Dedifferentiated amniotic fluid mesenchymal stem cell (primary cell): Measurements from ENCODE around the gene CHKB.

Experiments used
- DNase-seq: peaks from one replicate; pipeline ENCODE4 v3.0.0-alpha.2; 2016; ENCODE audit errors: extremely low spot score

The CHKB gene

GRCh38 chr22:50599816-50600455 lies 17.3 kb upstream of the CHKB start:
- DNase-seq = no peak

- DNase-seq = no peak
These were observed 14.4 kb upstream of the CHKB start for GRCh38 chr22:50597097-50597496.

GRCh38 chr22:50595189-50595588 lies 12.5 kb upstream of the CHKB start:
- no peak for DNase-seq

- DNase-seq = no peak
These were observed 4.8 kb upstream of the CHKB start for GRCh38 chr22:50587407-50587806.

DNA sequence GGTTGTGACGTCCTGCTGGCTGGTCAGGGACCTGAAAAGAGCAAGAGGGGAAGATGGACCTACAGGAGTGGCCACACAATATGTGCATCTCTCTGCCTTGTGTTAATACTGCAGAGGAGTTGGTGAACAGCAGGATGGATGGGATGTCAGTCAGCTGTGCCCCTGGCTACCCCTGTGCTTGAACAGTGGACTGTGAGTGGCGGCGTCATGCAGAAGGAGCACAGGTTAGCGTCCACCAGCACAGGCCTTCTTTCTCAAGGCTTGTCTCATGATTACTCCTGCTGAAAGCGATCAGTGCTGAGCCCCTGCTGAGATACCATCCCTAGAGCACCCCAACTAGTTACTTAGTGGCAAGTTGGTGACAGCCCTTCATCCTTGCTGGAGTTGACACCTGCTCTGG lies 3.8 kb upstream of the CHKB start:
- no peak for DNase-seq

DNA sequence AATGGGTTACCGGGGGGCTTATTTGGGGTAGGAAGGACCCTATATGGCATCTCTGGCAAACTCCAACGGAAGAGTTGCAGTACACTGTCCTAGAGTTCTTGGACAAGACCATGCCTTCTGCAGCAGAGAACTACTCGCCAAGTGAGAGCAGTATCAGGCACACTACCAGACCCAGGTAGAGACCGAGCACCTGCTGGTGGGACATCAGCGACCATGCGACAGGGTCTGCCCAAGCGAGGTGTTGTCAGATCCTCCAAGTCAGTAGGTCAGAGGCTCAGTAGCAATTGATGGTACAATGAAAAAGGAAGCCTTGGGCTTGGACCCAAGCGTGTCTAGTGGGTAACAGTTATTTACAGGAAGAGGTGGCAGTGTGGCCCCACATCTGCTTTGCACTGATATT lies 3.1 kb upstream of the CHKB start:
- DNase-seq = no peak

- no peak for DNase-seq
These were observed 2.6 kb upstream of the CHKB start for GRCh38 chr22:50585238-50585637.

DNA sequence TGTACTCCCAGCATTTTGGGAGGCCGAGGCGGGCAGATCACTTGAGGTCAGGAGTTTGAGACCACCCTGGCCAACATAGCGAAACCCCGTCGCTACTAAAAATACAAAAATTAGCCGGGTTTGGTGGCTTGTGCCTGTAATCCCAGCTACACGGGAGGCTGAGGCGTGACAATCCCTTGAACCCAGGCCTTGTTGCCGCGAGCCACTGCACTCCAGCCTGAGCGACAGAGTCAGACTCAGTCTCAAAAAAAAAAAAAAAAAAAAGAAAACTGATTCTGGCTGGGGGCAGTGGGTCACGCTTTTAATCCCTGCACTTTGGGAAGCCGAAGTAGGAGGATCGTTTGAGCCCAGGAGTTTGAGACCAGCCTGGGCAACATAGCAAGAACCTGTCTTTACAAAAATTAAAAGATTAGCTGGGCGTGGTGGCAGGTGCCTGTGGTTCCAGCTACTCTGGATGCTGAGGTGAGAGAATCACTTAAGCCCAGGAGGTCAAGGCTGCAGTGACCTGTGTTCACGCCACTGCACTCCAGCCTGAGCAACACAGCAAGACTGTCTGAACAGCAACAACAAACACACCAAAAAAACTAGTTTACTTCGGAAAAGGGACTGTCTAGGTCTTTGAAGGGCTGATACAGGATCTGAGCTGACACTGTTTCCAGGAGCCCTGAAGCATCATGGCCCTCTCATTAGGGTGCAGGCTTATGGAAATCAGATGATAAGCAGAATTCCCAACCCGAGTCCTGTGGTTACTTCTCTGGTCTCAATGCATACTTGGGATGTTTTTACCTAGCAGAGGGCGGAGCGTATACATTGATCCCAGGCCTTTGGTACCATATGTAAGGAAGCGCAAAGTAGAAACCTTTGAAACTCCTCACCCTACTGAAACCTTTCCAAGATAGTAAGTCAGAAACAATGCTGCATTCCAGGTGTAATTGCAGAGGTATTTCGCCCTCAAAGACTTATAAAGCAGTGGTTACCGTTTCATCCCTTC lies 1.8 kb upstream of the CHKB start:
- no peak for DNase-seq

- DNase-seq = no peak
These were observed 729 bp upstream of the CHKB start for GRCh38 chr22:50583294-50583861.

GRCh38 chr22:50581950-50582492 lies 628 bp downstream of the CHKB start:
- no peak for DNase-seq

- DNase-seq = no peak
These were observed 1.4 kb downstream of the CHKB start for GRCh38 chr22:50581031-50581949.

- DNase-seq = no peak
These were observed 2.9 kb downstream of the CHKB start for GRCh38 chr22:50579752-50580151.

DNA sequence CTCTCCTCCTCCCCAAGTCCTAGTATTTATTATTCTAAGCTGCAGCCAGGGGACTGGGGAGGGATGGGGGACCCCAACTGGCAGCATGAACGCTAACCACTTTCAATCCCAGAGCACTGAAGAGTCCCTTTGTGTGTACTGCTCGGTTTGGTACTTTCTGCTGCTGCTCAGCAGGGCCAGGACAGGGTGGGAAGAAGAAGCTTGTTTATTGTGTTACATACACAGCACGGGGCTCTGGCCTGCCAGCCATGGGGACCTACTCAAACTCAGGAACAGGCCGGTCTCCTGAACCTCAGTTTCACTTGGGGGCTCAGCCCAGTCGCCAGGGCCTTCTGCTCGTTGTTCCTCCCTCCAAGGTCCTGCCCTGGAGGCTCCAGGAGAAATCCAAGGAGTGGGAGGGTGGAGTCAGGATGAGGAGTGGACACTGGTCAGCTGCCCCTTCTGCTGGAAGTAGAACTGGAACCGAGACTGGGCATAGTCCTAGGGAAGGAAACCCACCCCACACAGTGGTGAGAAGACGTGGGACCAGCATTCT lies 3.8 kb downstream of the CHKB start:
- DNase-seq = no peak

GRCh38 chr22:50577987-50578775 lies 4.5 kb downstream of the CHKB start, which contains the start of gene CPT1B:
TSS of gene CPT1B (minus strand) at chr22:50578427. CDS start at chr22:50577915, 512 bp downstream.
- no peak for DNase-seq

DNA sequence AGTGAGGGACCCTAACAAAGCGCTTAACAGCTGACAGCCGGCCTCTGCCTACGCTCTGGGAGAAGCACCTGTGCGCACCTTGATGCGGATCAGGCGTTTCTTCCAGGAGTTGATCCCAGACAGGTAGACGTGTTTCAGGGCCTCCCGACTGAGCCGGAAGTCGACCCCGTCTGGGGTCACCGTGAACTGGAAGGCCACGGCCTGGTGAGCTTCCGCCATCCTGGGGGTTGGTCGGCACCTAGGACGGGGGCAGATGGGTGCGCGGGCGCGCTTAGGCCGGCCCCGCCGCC lies 5.0 kb downstream of the CHKB start:
- no peak for DNase-seq

DNA sequence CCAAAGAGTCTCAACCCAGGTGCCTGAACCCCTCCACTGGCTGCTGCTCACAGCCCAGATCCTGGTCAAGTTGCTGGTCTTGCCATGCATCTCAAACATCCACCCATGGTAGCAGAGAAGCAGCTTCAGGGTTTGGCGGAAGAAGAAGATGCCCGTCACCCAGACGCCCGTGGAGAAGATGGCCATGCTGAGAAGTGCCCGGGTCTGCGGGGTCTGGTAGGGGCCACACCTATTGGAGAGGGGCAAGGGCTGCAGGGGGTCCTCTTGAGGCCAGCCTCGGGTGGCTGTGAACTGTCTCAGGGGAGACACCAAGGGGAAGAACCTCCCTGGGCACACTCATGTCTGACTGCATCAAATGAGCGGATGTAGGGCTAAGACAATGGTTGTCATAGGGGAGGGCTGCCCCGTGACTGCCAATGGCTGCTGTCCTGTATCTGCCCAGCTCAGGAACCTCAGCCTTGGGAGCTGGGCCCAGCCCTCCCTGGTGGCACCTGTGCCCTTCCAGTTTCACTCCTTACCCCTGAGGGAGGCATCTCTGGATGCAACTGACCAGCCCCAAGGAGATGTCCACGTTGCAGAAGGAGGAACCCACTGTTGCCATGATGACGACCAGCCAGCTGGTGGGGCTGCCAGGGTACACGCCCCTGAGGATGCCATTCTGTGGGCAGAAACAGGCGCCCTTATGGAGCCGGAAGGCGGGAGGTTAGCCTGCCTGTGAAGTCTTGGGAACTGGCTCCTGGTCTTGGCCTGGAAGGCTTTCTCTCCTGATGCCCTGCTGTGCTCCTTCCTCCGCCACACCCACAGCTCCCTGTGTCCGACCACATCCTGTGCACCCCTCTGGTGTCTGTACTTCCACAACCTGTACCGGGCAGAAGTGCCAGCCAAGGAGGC lies 5.6 kb downstream of the CHKB start:
- DNase-seq = no peak

GRCh38 chr22:50576070-50576469 lies 6.6 kb downstream of the CHKB start:
- DNase-seq = no peak

GRCh38 chr22:50575426-50575941 lies 7.2 kb downstream of the CHKB start:
- DNase-seq = no peak

DNA sequence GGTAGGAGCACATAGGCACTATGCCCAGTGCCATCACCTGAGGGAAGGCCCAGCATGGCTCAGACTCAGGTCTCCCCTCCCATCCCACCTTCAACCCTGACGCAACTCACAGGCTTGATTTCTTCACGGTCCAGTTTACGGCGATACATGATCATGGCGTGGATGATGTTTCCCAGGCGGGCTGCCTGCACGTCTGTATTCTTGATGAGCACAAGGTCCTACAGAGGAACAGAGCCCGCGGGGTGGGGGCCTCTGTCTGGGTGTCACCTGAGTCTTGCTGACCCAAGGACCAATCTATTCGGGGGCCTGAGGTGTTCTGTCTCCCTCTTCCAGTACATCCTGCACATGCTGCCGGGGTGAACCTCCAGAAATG lies 8.3 kb downstream of the CHKB start:
- no peak for DNase-seq
